Endodermal cell (in vitro differentiated cells): ENCODE data around the gene ACACA. TPM values are rescaled to one million over a fixed set of nuclear protein-coding genes. Genes with fewer than 3 reads are reported as not detected.
A peak's percentile ranks its signal among the peaks of the same experiment; 100 is the strongest.

Source experiments
- DNase-seq: peaks from one replicate; pipeline ENCODE4 v3.0.0-alpha.2; 2017
- H3K27ac ChIP-seq: 2 replicates; pipeline ENCODE4 v1.5.1; 2013; ENCODE audit warnings: mild to moderate bottlenecking, low read depth, low read length, moderate library complexity
- H3K27me3 ChIP-seq: 2 replicates; pipeline ENCODE4 v1.6.1; 2013; ENCODE audit warnings: mild to moderate bottlenecking, low read length, moderate library complexity; ENCODE audit not compliant: insufficient read depth, control insufficient read depth, poor library complexity, severe bottlenecking
- H3K36me3 ChIP-seq: 2 replicates; pipeline ENCODE4 v1.7.0; 2013; ENCODE audit warnings: mild to moderate bottlenecking, low read length, moderate library complexity; ENCODE audit not compliant: control insufficient read depth, insufficient read depth
- H3K4me1 ChIP-seq: one replicate; pipeline ENCODE4 v1.7.0; 2013; ENCODE audit warnings: low read length; ENCODE audit not compliant: control insufficient read depth, insufficient read depth
- H3K4me3 ChIP-seq: 2 replicates; pipeline ENCODE4 v1.5.1; 2013; ENCODE audit warnings: mild to moderate bottlenecking, low read length, moderate library complexity
- H3K9ac ChIP-seq: 2 replicates; pipeline ENCODE4 v1.6.1; 2013; ENCODE audit warnings: mild to moderate bottlenecking, low read length, moderate library complexity; ENCODE audit not compliant: poor library complexity, severe bottlenecking; ENCODE audit errors: extremely low read depth
- H3K9me3 ChIP-seq: 2 replicates; pipeline ENCODE4 v1.6.1; 2013; ENCODE audit warnings: mild to moderate bottlenecking, low read length, moderate library complexity; ENCODE audit not compliant: control insufficient read depth
- H3K27ac Mint-ChIP-seq: 2 replicates; pipeline ENCODE4 v1.8.0; 2020; ENCODE audit warnings: mixed read lengths
- H3K27me3 Mint-ChIP-seq: 2 replicates; pipeline ENCODE4 v1.8.0; 2021; ENCODE audit warnings: mild to moderate bottlenecking, mixed read lengths; ENCODE audit not compliant: insufficient read depth
- H3K36me3 Mint-ChIP-seq: 2 replicates; pipeline ENCODE4 v1.8.0; 2020; ENCODE audit warnings: low read depth, mixed read lengths
- H3K4me1 Mint-ChIP-seq: 2 replicates; pipeline ENCODE4 v1.8.0; 2020; ENCODE audit warnings: mixed read lengths
- H3K4me3 Mint-ChIP-seq: 2 replicates; pipeline ENCODE4 v1.8.0; 2020; ENCODE audit warnings: mild to moderate bottlenecking, moderate library complexity, mixed read lengths
- H3K9me3 Mint-ChIP-seq: 2 replicates; pipeline ENCODE4 v1.8.0; 2020; ENCODE audit warnings: mild to moderate bottlenecking, mixed read lengths
- CTCF ChIP-seq: fragments of 200-600 bp; sonication (generic); conservative IDR thresholded peaks from 2 replicates; pipeline ENCODE4 v1.5.0; 2021; ENCODE audit warnings: antibody characterized with exemption, mild to moderate bottlenecking
- WGBS, 2 experiments: methylation state at CpG; one replicate each; pipeline versions ENCODE4 v1.1.5 to v1.1.7; 2013; ENCODE audit warnings: missing lambda C conversion rate in 2 of 2, mixed read lengths in 1 of 2; ENCODE audit not compliant: insufficient coverage in 1 of 2, insufficient read length in 1 of 2; 5-methylcytosine and 5-hydroxymethylcytosine counted together
- total RNA-seq, 2 donors: library from RNA; stranded (reverse); fragmentation: NEBNext Ultra II Directional in 1 of 2; extraction: Animal tissue kit (Norgen Biotek cat#: 25700) in 1 of 2; gene quantifications; 2 replicates in 1 of 2; 3 replicates in 1 of 2; pipeline ENCODE4 v1.2.1, GENCODE V29; 2021

ACACA gene
- total RNA-seq, 2 donors from 2014 or later = 66.7 to 68.6 TPM

- no peak for DNase-seq
- H3K9me3 ChIP-seq = no peaks in the 10 kb centered on the region
- no peak overlapping the region for H3K27ac Mint-ChIP-seq
- no peak overlapping the region for H3K4me3 ChIP-seq
- TF ChIP-seq CTCF = peak; percentile 63
- no peak overlapping the region for H3K4me3 Mint-ChIP-seq
- no peak overlapping the region for H3K27ac ChIP-seq
- H3K36me3 Mint-ChIP-seq = peaks cover 54% of the 10 kb centered on the region
- 94 to 96% methylated on average over 11 of the region's 11 CpGs for WGBS, 2 experiments
- peaks cover 38% of the 10 kb centered on the region for H3K4me1 Mint-ChIP-seq
- peaks cover 54% of the 10 kb centered on the region for H3K36me3 ChIP-seq
- H3K27me3 ChIP-seq = no peaks in the 10 kb centered on the region
- peaks cover 15% of the 10 kb centered on the region for H3K4me1 ChIP-seq
- no peaks in the 10 kb centered on the region for H3K9me3 Mint-ChIP-seq
- H3K9ac ChIP-seq = no peak overlapping the region
- H3K27me3 Mint-ChIP-seq = no peaks in the 10 kb centered on the region
Observed at GRCh38 chr17:37088913-37089312, 317.7 kb downstream of the ACACA start.

- H3K27me3 Mint-ChIP-seq = no peaks in the 10 kb centered on the region
Observed at GRCh38 chr17:37088459-37088858, 318.2 kb downstream of the ACACA start.

GRCh38 chr17:37087683-37088082 is 319.0 kb downstream of the ACACA start:
- no peak for DNase-seq
- no peak for TF ChIP-seq CTCF
- Histone ChIP-seq H3K27me3 (no peaks in the 10 kb centered on the region), H3K27ac (no peak overlapping the region), H3K36me3 (peaks cover 42% of the 10 kb centered on the region), H3K4me1 (peaks cover 15% of the 10 kb centered on the region), H3K9ac (no peak overlapping the region), H3K4me3 (no peak overlapping the region), H3K9me3 (no peaks in the 10 kb centered on the region)
- Mint-ChIP-seq H3K36me3 (peaks cover 44% of the 10 kb centered on the region), H3K27ac (no peak overlapping the region), H3K4me3 (no peak overlapping the region), H3K9me3 (no peaks in the 10 kb centered on the region), H3K4me1 (peaks cover 48% of the 10 kb centered on the region), H3K27me3 (no peaks in the 10 kb centered on the region)
- WGBS, 2 experiments = 90 to 100% methylated on average over 5 of the region's 5 CpGs

More at GRCh38 chr17:37088459-37088858, 318.2 kb downstream of the ACACA start:
- TF ChIP-seq CTCF = no peak
- H3K4me3 ChIP-seq = no peak overlapping the region
- no peak for DNase-seq
- H3K9me3 ChIP-seq = no peaks in the 10 kb centered on the region
- peaks cover 40% of the 10 kb centered on the region for H3K4me1 Mint-ChIP-seq
- H3K36me3 ChIP-seq = peaks cover 50% of the 10 kb centered on the region
- peak overlapping the region; percentile 64 for H3K27ac Mint-ChIP-seq
- H3K9ac ChIP-seq = no peak overlapping the region
- H3K4me1 ChIP-seq = peaks cover 15% of the 10 kb centered on the region
- H3K4me3 Mint-ChIP-seq = no peak overlapping the region
- no peak overlapping the region for H3K27ac ChIP-seq
- peaks cover 51% of the 10 kb centered on the region for H3K36me3 Mint-ChIP-seq
- H3K9me3 Mint-ChIP-seq = no peaks in the 10 kb centered on the region
- H3K27me3 ChIP-seq = no peaks in the 10 kb centered on the region
- 86 to 100% methylated on average over 2 to 3 of the region's 3 CpGs for WGBS, 2 experiments
